ENCODE measurements around the gene ZNF133.

GRCh38 chr20:18289306-18289705 lies 979 bp downstream of the ZNF133 start:
- TF ChIP-seq CTCF (tag by site-specific recombination; IDR thresholded peaks at IDR 0.05) (no peak), IKZF3 (tag by site-specific recombination; IDR thresholded peaks at IDR 0.05) (no peak), ZFP69B (tag by site-specific recombination; IDR thresholded peaks at IDR 0.05) (no peak), KLF10 (tag by site-specific recombination; IDR thresholded peaks at IDR 0.05) (no peak), BCL11A (tag by site-specific recombination; IDR thresholded peaks at IDR 0.05; ENCODE audit: low read depth) (no peak), ZNF311 (tag by site-specific recombination; IDR thresholded peaks at IDR 0.05; ENCODE audit: borderline replicate concordance) (no peak), ZNF24 (tag by site-specific recombination; IDR thresholded peaks at IDR 0.05) (no peak)

All from HEK293 (cell line).